Transverse colon (tissue), 4 donors: ENCODE data around the gene COX10. TPM values are rescaled to one million over a fixed set of nuclear protein-coding genes. Genes with fewer than 3 reads are reported as not detected.

Experiments
- DNase-seq: peaks from one replicate; pipeline ENCODE4 v3.0.0-alpha.2; 2019
- H3K27ac ChIP-seq, 4 donors: fragments of 200-600 bp; sonication (generic); 2 replicates each; pipeline ENCODE4 v1.5.1; 2016 to 2018; ENCODE audit warnings: inconsistent platforms in 4 of 4
- H3K27me3 ChIP-seq: fragments of 200-600 bp; sonication (generic); 2 replicates; pipeline ENCODE4 v1.5.1; 2017; ENCODE audit warnings: inconsistent platforms
- H3K36me3 ChIP-seq, 4 donors: fragments of 200-600 bp; sonication (generic); 2 replicates each; pipeline ENCODE4 v1.5.1; 2017 to 2019; ENCODE audit warnings: inconsistent platforms in 4 of 4
- H3K4me1 ChIP-seq, 4 donors: fragments of 200-600 bp; sonication (generic); 2 replicates each; pipeline ENCODE4 v1.5.1; 2017 to 2020; ENCODE audit warnings: inconsistent platforms in 4 of 4
- H3K4me3 ChIP-seq, 4 donors: fragments of 200-600 bp; sonication (generic); 1 replicate in 1 of 4; 2 replicates in 3 of 4; pipeline versions ENCODE4 v1.5.1 to v1.6.1; 2017 to 2019; ENCODE audit warnings: inconsistent platforms in 4 of 4
- H3K9me3 ChIP-seq, 2 donors: fragments of 200-600 bp; sonication (generic); 2 replicates each; pipeline ENCODE4 v1.5.1; 2017 to 2019; ENCODE audit warnings: inconsistent platforms in 2 of 2
- CTCF ChIP-seq, 5 experiments: fragments of 200-600 bp in 3 of 5; fragments of 450-650 bp in 2 of 5; sonication (generic) in 3 of 5; IDR thresholded peaks; 1 replicate in 2 of 5; 2 replicates in 3 of 5; pipeline ENCODE4 v1.5.1; 2016 to 2017; ENCODE audit warnings: antibody characterized with exemption in 5 of 5, inconsistent platforms in 3 of 5, mild to moderate bottlenecking in 2 of 5, moderate library complexity in 1 of 5
- EP300 ChIP-seq: sonication (generic); formaldehyde crosslinking; IDR thresholded peaks from one replicate; pipeline ENCODE4 v1.6.1; 2017; ENCODE audit warnings: antibody characterized with exemption, low read depth
- POLR2A ChIP-seq: fragments of 450-650 bp; IDR thresholded peaks from one replicate; pipeline ENCODE4 v1.6.1; 2016; ENCODE audit warnings: antibody characterized with exemption, mild to moderate bottlenecking, moderate library complexity
- POLR2AphosphoS5 ChIP-seq, 3 donors: sonication (generic); formaldehyde crosslinking; IDR thresholded peaks; one replicate each; pipeline ENCODE4 v1.6.1; 2016; ENCODE audit warnings: antibody characterized with exemption in 3 of 3
- WGBS, 2 donors: methylation state at CpG; one replicate each; pipeline ENCODE4 v1.1.5; 2018; ENCODE audit warnings: low coverage in 1 of 2; 5-methylcytosine and 5-hydroxymethylcytosine counted together
- in situ Hi-C, 4 donors: fragments of 200-750 bp; cut with MboI; loops; one replicate each; pipeline versions ENCODE4 v1.15.0 to v1.15.1; 2017; ENCODE audit warnings: low sequenced_read_pairs in 3 of 4, low pct_ligation_motif_present in 1 of 4, low pct_unique_long_range_greater_than_20kb in 1 of 4
- intact Hi-C: fragments of 100-400 bp; cut with DNase I; formaldehyde crosslinking; loops from one replicate; pipeline ENCODE4 v1.15.1; 2023; ENCODE audit warnings: low total_unique reads
- total RNA-seq, 4 donors: library from RNA; depleted of rRNA; stranded (reverse); fragments of >200 nt; gene quantifications; one replicate each; pipeline ENCODE4 v1.1.0, GENCODE V29; 2016

Gene COX10
- total RNA-seq, 4 donors from 2014 or later: 48.9 to 61.9 (median 53.5) TPM

DNA sequence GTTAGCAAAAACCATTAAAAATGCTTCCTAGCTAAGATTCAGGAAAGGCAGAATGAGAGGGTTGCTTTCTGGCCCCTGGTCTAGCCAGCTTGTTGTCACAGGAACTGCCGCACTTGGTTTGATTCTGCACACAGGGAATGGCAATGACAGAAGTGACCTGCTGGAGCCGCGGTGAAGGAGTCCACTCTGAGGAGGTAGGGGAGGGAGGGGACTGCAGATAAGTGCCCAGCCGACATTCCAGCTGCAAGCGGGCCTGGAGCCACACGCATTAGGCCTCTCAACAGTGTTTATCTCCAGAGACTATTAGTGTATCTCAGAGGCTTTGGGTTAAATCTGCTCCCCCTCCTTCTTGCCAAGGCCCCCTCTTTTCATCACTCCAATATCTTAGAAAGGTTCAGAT, 128.7 kb downstream of the COX10 start:
- no peaks in the 10 kb centered on the region for H3K27me3 ChIP-seq
- no peak for DNase-seq
- peaks cover 5 to 20% (median 15%) of the 10 kb centered on the region in 4 donors for H3K4me1 ChIP-seq
- intact Hi-C loops (no loop called here), in situ Hi-C loops (no loop called here)
- H3K36me3 ChIP-seq: no peaks in the 10 kb centered on the region
- WGBS, 2 donors: 76% methylated on average over 6 of the region's 6 CpGs; no CpG with 5 or more reads in 1 of the 2 donors
- no peak for TF ChIP-seq CTCF (IDR thresholded peaks at IDR 0.05)
- TF ChIP-seq POLR2AphosphoS5 (IDR thresholded peaks at IDR 0.05): no peak
- TF ChIP-seq POLR2A: no peak
- TF ChIP-seq EP300: no peak
- no peak overlapping the region for H3K4me3 ChIP-seq
- H3K27ac ChIP-seq: peak overlapping the region in 3 of 4 donors; percentile 5 to 29 (median 22)
- H3K9me3 ChIP-seq: no peaks in the 10 kb centered on the region

GRCh38 chr17:14198575-14198974, 129.3 kb downstream of the COX10 start:
- in situ Hi-C loops: no loop called here

DNA sequence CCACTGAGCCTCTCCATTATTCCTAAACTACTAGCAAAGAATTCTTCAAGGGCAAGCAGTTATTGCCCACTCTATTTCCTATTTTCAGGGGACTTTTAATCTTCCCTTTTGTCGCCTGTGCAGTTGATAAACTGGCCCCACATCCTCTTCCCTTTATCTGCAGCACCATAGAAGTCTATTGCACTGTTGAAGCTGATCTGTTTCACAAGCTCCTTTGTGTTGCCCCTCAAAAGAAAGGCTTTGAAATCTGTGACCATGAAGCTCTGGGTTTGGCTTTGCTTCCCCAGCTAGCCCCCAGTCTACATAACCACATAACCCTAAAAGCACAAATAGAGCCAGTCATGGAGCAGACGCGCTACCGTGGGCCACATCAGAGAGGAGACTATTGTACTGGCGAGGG, 130.3 kb downstream of the COX10 start:
- in situ Hi-C loops: no loop called here
- 98 to 100% methylated on average over 1 to 5 of the region's 5 CpGs for WGBS, 2 donors
- Histone ChIP-seq H3K36me3 (no peaks in the 10 kb centered on the region), H3K27me3 (no peaks in the 10 kb centered on the region), H3K27ac (no peak overlapping the region), H3K4me3 (no peak overlapping the region), H3K4me1 (peaks cover 5 to 20% (median 15%) of the 10 kb centered on the region in 4 donors), H3K9me3 (no peaks in the 10 kb centered on the region)
- DNase-seq: no peak
- TF ChIP-seq POLR2A (no peak), CTCF (IDR thresholded peaks at IDR 0.05) (no peak), EP300 (no peak), POLR2AphosphoS5 (IDR thresholded peaks at IDR 0.05) (no peak)
- intact Hi-C loops: no loop called here

More at GRCh38 chr17:14198575-14198974, 129.3 kb downstream of the COX10 start:
- Histone ChIP-seq H3K4me3 (no peak overlapping the region), H3K27me3 (no peaks in the 10 kb centered on the region), H3K36me3 (no peaks in the 10 kb centered on the region), H3K27ac (peak overlapping the region in 1 of 4 donors; percentile 29), H3K4me1 (peaks cover 5 to 20% (median 15%) of the 10 kb centered on the region in 4 donors), H3K9me3 (no peaks in the 10 kb centered on the region)
- TF ChIP-seq POLR2A (no peak), EP300 (no peak), CTCF (IDR thresholded peaks at IDR 0.05) (no peak), POLR2AphosphoS5 (IDR thresholded peaks at IDR 0.05) (no peak)
- intact Hi-C loops: no loop called here
- DNase-seq: no peak
- 89% methylated on average over 4 of the region's 4 CpGs for WGBS, 2 donors

GRCh38 chr17:14200354-14200753, 131.1 kb downstream of the COX10 start:
- no peak overlapping the region for H3K4me3 ChIP-seq
- H3K27ac ChIP-seq: peak overlapping the region in 1 of 4 donors; percentile 30
- 94% methylated on average over 4 of the region's 4 CpGs; no CpG with 5 or more reads in 1 of the 2 donors for WGBS, 2 donors
- intact Hi-C loops: no loop called here
- H3K9me3 ChIP-seq: no peaks in the 10 kb centered on the region
- H3K27me3 ChIP-seq: no peaks in the 10 kb centered on the region
- no peak for DNase-seq
- TF ChIP-seq EP300 (no peak), POLR2A (no peak), CTCF (IDR thresholded peaks at IDR 0.05) (no peak), POLR2AphosphoS5 (IDR thresholded peaks at IDR 0.05) (no peak)
- no peaks in the 10 kb centered on the region for H3K36me3 ChIP-seq
- peaks cover 5 to 20% (median 15%) of the 10 kb centered on the region in 4 donors for H3K4me1 ChIP-seq
- in situ Hi-C loops: no loop called here
